OCI-LY3 (cell line): ENCODE measurements around the gene NFAM1.

Source experiments
- H2AFZ ChIP-seq: fragments of 200-600, 300-600 bp; shearing (Covaris generic); 2 replicates; pipeline ENCODE4 v1.6.0; 2014; ENCODE audit warnings: antibody characterized with exemption, low read depth, low read length
- H3K27ac ChIP-seq: fragments of 200-600, 300-600 bp; sonication (generic); 2 replicates; pipeline ENCODE4 v1.5.1; 2014; ENCODE audit warnings: mild to moderate bottlenecking, low read length, moderate library complexity, mixed read lengths
- H3K27me3 ChIP-seq: fragments of 200-600, 300-600 bp; sonication (generic); 2 replicates; pipeline ENCODE4 v1.6.1; 2014; ENCODE audit warnings: low read depth, low read length, mixed read lengths
- H3K36me3 ChIP-seq: fragments of 200-600, 300-600 bp; sonication (generic); replicated peaks from 2 replicates; pipeline ENCODE3; 2014; ENCODE audit warnings: low read depth, low read length, mixed read lengths
- H3K4me1 ChIP-seq: fragments of 300-600, 200-600 bp; sonication (generic); 2 replicates; pipeline ENCODE4 v1.6.1; 2014; ENCODE audit warnings: low read length, mixed read lengths
- H3K4me2 ChIP-seq: fragments of 200-600, 300-600 bp; sonication (generic); 2 replicates; pipeline ENCODE4 v1.6.1; 2014; ENCODE audit warnings: low read length, mixed read lengths
- H3K4me3 ChIP-seq: fragments of 300-600, 200-600 bp; sonication (generic); 2 replicates; pipeline ENCODE4 v1.5.1; 2014; ENCODE audit warnings: antibody characterized with exemption, mild to moderate bottlenecking, low read length, moderate library complexity
- H3K79me2 ChIP-seq: fragments of 300-600, 200-600 bp; shearing (Covaris generic); 2 replicates; pipeline ENCODE4 v1.6.1; 2014; ENCODE audit warnings: mild to moderate bottlenecking, low read length, mixed read lengths
- H3K9ac ChIP-seq: fragments of 300-600, 200-600 bp; shearing (Covaris generic); 2 replicates; pipeline ENCODE4 v1.6.0; 2014; ENCODE audit warnings: mild to moderate bottlenecking, low read length, moderate library complexity
- H3K9me3 ChIP-seq: fragments of 200-600, 300-600 bp; shearing (Covaris generic); 2 replicates; pipeline ENCODE4 v1.6.1; 2014; ENCODE audit warnings: low read length, mixed read lengths; ENCODE audit not compliant: insufficient read depth
- H4K20me1 ChIP-seq: fragments of 200-600, 300-600 bp; sonication (generic); 2 replicates; pipeline ENCODE4 v1.6.1; 2016; ENCODE audit warnings: low read length, mixed read lengths; ENCODE audit not compliant: insufficient read depth
- EZH2phosphoT487 ChIP-seq: fragments of 200-600 bp; shearing (Covaris generic); IDR thresholded peaks from 2 replicates; pipeline ENCODE4 v1.6.1; 2018; ENCODE audit warnings: antibody characterized with exemption, mixed run types, low read depth
- TF ChIP-seq, protein P1 (sequence below): fragments of 200-600, 300-600 bp; sonication (generic); IDR thresholded peaks from 2 replicates; pipeline ENCODE4 v1.5.1; 2014; ENCODE audit warnings: antibody characterized with exemption, low read length, low read depth

The NFAM1 gene, protein sequence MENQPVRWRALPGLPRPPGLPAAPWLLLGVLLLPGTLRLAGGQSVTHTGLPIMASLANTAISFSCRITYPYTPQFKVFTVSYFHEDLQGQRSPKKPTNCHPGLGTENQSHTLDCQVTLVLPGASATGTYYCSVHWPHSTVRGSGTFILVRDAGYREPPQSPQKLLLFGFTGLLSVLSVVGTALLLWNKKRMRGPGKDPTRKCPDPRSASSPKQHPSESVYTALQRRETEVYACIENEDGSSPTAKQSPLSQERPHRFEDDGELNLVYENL

DNA sequence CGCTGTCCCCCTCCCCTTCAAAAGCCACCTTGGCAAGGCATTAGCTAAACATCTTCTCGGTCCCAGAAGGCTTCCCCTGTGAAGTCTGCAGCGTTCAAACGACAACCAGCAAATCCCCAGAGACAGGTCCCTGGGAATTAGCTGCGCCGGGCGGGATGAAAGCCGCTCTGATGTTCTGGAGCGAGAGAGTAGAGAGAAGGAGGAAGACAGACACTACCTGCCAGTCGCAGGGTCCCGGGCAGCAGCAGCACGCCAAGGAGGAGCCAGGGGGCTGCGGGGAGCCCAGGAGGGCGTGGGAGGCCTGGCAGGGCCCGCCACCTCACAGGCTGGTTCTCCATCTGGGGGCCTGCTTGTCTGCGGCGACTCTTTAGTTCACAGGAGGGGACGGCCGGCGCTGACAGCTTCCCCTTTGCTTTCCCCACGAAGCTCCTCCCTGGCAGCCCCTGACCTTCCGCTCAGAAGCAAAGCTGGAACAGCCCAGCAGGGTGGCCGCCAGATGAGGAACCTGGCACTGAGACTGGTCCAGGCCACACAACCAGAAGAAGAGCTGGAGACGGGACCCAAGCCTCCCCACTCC is at the start of gene NFAM1:
TSS of gene NFAM1 (minus strand) at position 384 of the 577 bp plus-strand sequence. CDS start at position 338, 46 bp downstream.
- H3K4me1 ChIP-seq, result peaks cover 11% of the 10 kb centered on the region
- H3K9ac ChIP-seq, result no peak within 1 kb of the TSS
- no peaks in the 10 kb centered on the region for H4K20me1 ChIP-seq
- H3K4me3 ChIP-seq, result no peak within 1 kb of the TSS
- H3K27me3 ChIP-seq, result peaks cover 25% of the 10 kb centered on the region
- H3K9me3 ChIP-seq, result no peaks in the 10 kb centered on the region
- H3K4me2 ChIP-seq, result no peak within 1 kb of the TSS
- no peaks in the 10 kb centered on the region for H3K36me3 ChIP-seq
- no peaks in the 10 kb centered on the region for H3K79me2 ChIP-seq
- no peak within 1 kb of the TSS for H2AFZ ChIP-seq
- no peak for TF ChIP-seq EZH2phosphoT487
- TF ChIP-seq, protein P1, sequence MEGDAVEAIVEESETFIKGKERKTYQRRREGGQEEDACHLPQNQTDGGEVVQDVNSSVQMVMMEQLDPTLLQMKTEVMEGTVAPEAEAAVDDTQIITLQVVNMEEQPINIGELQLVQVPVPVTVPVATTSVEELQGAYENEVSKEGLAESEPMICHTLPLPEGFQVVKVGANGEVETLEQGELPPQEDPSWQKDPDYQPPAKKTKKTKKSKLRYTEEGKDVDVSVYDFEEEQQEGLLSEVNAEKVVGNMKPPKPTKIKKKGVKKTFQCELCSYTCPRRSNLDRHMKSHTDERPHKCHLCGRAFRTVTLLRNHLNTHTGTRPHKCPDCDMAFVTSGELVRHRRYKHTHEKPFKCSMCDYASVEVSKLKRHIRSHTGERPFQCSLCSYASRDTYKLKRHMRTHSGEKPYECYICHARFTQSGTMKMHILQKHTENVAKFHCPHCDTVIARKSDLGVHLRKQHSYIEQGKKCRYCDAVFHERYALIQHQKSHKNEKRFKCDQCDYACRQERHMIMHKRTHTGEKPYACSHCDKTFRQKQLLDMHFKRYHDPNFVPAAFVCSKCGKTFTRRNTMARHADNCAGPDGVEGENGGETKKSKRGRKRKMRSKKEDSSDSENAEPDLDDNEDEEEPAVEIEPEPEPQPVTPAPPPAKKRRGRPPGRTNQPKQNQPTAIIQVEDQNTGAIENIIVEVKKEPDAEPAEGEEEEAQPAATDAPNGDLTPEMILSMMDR, result no peak
- no peak within 1 kb of the TSS for H3K27ac ChIP-seq

- Histone ChIP-seq H3K9ac (no peak overlapping the region), H3K27ac (no peak overlapping the region), H4K20me1 (no peaks in the 10 kb centered on the region), H3K4me1 (no peaks in the 10 kb centered on the region), H3K27me3 (peaks cover 21% of the 10 kb centered on the region), H3K4me3 (no peak overlapping the region), H3K9me3 (no peaks in the 10 kb centered on the region), H3K4me2 (no peak overlapping the region), H3K36me3 (no peaks in the 10 kb centered on the region), H2AFZ (no peak overlapping the region), H3K79me2 (no peaks in the 10 kb centered on the region)
- TF ChIP-seq, protein P1, result no peak
- no peak for TF ChIP-seq EZH2phosphoT487
Observed at GRCh38 chr22:42475122-42475521, 42.9 kb upstream of the NFAM1 start.

DNA sequence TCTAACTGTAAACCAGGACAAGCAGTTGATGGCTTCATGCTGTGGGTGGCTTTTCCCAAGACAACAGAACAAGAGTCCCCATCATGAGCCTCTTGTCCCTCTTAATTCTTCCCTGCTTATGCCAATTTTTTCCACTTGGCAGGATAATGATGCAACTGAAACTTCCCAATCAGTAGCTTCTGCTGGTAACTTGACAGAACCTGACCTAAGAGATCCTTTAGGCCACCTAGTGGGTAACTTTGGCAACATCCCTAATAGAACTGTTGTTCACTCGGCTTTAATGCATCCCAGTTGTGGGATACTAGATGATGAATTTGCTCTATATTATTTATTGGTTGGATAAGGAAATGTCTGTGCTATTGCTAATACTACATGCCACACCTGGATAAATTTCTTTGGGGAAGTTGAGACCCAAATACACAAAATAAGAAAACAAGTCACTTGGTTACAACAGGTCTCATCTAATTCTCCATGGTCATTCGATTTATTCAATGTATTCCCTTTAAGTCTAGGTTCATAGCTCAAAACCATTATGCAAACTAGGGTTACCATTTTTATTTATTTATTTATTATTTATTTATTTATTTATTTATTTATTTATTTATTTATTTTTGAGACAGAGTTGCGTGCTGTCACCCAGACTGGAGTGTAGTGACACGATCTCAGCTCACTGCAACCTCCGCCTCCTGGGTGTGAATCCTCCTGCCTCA is 41.4 kb upstream of the NFAM1 start:
- no peaks in the 10 kb centered on the region for H3K9me3 ChIP-seq
- no peak overlapping the region for H2AFZ ChIP-seq
- H3K4me2 ChIP-seq, result no peak overlapping the region
- H3K27me3 ChIP-seq, result peaks cover 30% of the 10 kb centered on the region
- H3K27ac ChIP-seq, result no peak overlapping the region
- no peaks in the 10 kb centered on the region for H4K20me1 ChIP-seq
- H3K4me1 ChIP-seq, result no peaks in the 10 kb centered on the region
- no peak overlapping the region for H3K4me3 ChIP-seq
- H3K79me2 ChIP-seq, result no peaks in the 10 kb centered on the region
- TF ChIP-seq, protein P1, result peak; percentile 83
- no peak for TF ChIP-seq EZH2phosphoT487
- H3K36me3 ChIP-seq, result no peaks in the 10 kb centered on the region
- H3K9ac ChIP-seq, result no peak overlapping the region

DNA sequence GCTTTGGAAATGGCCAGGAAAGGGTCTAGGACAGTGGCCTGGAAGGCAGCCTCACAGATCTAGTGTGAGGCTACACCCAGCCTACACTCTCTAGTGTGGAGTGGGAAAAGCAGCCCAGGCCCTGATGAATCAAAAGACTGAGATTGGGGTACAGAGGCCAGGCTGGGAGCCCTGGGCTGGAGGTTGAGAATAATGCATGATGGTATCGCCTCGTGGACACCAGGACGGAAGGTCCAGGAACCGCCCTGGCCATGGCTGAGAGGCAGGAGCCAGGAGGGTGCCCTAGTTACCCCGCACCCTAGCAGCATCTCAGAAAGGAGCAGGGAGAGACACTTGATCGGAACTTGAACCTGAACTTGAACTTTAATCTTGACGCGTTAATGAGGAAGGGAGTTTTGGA is 40.5 kb upstream of the NFAM1 start:
- H3K4me1 ChIP-seq, result no peaks in the 10 kb centered on the region
- H3K27ac ChIP-seq, result no peak overlapping the region
- no peaks in the 10 kb centered on the region for H3K79me2 ChIP-seq
- TF ChIP-seq, protein P1, result no peak
- TF ChIP-seq EZH2phosphoT487, result no peak
- H3K4me2 ChIP-seq, result no peak overlapping the region
- H3K36me3 ChIP-seq, result no peaks in the 10 kb centered on the region
- H3K9me3 ChIP-seq, result no peaks in the 10 kb centered on the region
- no peak overlapping the region for H3K9ac ChIP-seq
- H3K4me3 ChIP-seq, result no peak overlapping the region
- no peaks in the 10 kb centered on the region for H4K20me1 ChIP-seq
- peaks cover 31% of the 10 kb centered on the region for H3K27me3 ChIP-seq
- no peak overlapping the region for H2AFZ ChIP-seq
